B cell (primary cell): ENCODE measurements around the gene TCF21. TPM values are rescaled to one million over a fixed set of nuclear protein-coding genes. Genes with fewer than 3 reads are reported as not detected.

Source experiments
- ATAC-seq: fragments of 200-7000 bp; cut with Tn5 transposase; one replicate; pipeline ENCODE4 v1.10.0; 2021; ENCODE audit warnings: low read depth, mild to moderate bottlenecking, moderate number of reproducible peaks, moderate library complexity
- CTCF ChIA-PET: fragments of 350-600 bp; sonication (Branson Sonifier 250); formaldehyde crosslinking; loops from one replicate; lab custom pipeline; 2021; ENCODE audit warnings: antibody characterized with exemption, inconsistent platforms; lab: Charles Lee
- POLR2A ChIA-PET: fragments of 350-600 bp; sonication (Branson Sonifier 250); formaldehyde crosslinking; loops from one replicate; lab custom pipeline; 2021; ENCODE audit warnings: antibody characterized with exemption; lab: Charles Lee
- DNase-seq: peaks from one replicate; pipeline ENCODE4 v3.0.0; 2013
- H2AFZ ChIP-seq: 2 replicates; pipeline ENCODE4 v1.6.1; 2012; ENCODE audit warnings: mild to moderate bottlenecking, low read depth, low read length; ENCODE audit not compliant: insufficient read depth, poor library complexity, severe bottlenecking
- H3K27ac ChIP-seq, 2 donors: 1 replicate in 1 of 2; 2 replicates in 1 of 2; pipeline ENCODE4 v1.5.1; 2012 to 2013; ENCODE audit warnings: low read length in 2 of 2, mild to moderate bottlenecking in 2 of 2, moderate library complexity in 1 of 2
- H3K27me3 ChIP-seq, 4 experiments: fragments of 200-600 bp in 1 of 4; sonication (generic) in 1 of 4; replicated peaks in 1 of 4; 1 replicate in 2 of 4; 2 replicates in 2 of 4; pipeline versions ENCODE4 v1.6.1 to v1.7.0; 2013 to 2016; ENCODE audit warnings: low read length in 3 of 4, mild to moderate bottlenecking in 2 of 4, mixed read lengths in 1 of 4, moderate library complexity in 1 of 4; ENCODE audit not compliant: insufficient read depth in 4 of 4, control insufficient read depth in 3 of 4; ENCODE audit errors: control extremely low read depth in 1 of 4
- H3K36me3 ChIP-seq, 2 experiments: replicated peaks in 1 of 2; 1 replicate in 1 of 2; 2 replicates in 1 of 2; pipeline versions ENCODE4 v1.6.1 to v1.7.1; 2013; ENCODE audit warnings: low read length in 1 of 2; ENCODE audit not compliant: insufficient read depth in 2 of 2, control insufficient read depth in 1 of 2; ENCODE audit errors: control extremely low read depth in 1 of 2, extremely low read depth in 1 of 2
- H3K4me1 ChIP-seq, 2 donors: fragments of 200-600 bp in 1 of 2; sonication (generic) in 1 of 2; 1 replicate in 1 of 2; 2 replicates in 1 of 2; pipeline versions ENCODE4 v1.5.1 to v1.6.1; 2013 to 2017; ENCODE audit warnings: low read length in 2 of 2; ENCODE audit not compliant: control insufficient read depth in 2 of 2, insufficient read depth in 2 of 2
- H3K4me2 ChIP-seq: replicated peaks from 2 replicates; pipeline ENCODE3; 2012; ENCODE audit warnings: mild to moderate bottlenecking, low read depth, low read length; ENCODE audit not compliant: poor library complexity, severe bottlenecking
- H3K4me3 ChIP-seq, 5 experiments: fragments of 200-600 bp in 1 of 5; sonication (generic) in 1 of 5; 1 replicate in 3 of 5; 2 replicates in 2 of 5; pipeline versions ENCODE4 v1.5.1 to v1.7.0; 2011 to 2016; ENCODE audit warnings: low read length in 4 of 5, mild to moderate bottlenecking in 4 of 5, low read depth in 2 of 5, control low read depth in 1 of 5, moderate library complexity in 1 of 5; ENCODE audit not compliant: insufficient read depth in 1 of 5; ENCODE audit errors: control extremely low read depth in 1 of 5, extremely low read depth in 1 of 5
- H3K79me2 ChIP-seq: fragments of 200-600 bp; sonication (generic); one replicate; pipeline ENCODE4 v1.6.0; 2016; ENCODE audit warnings: low read length; ENCODE audit not compliant: control insufficient read depth, insufficient read depth
- H3K9ac ChIP-seq: fragments of 200-600 bp; sonication (generic); 2 replicates; pipeline ENCODE4 v1.6.1; 2017; ENCODE audit warnings: mild to moderate bottlenecking, low read length, moderate library complexity
- H3K9me3 ChIP-seq, 3 donors: one replicate each; pipeline versions ENCODE4 v1.6.1 to v1.7.1; 2013; ENCODE audit warnings: low read length in 2 of 3; ENCODE audit not compliant: control insufficient read depth in 2 of 3, insufficient read depth in 1 of 3; ENCODE audit errors: control extremely low read depth in 1 of 3
- H4K20me1 ChIP-seq: 2 replicates; pipeline ENCODE4 v1.6.0; 2012; ENCODE audit warnings: mild to moderate bottlenecking, low read length; ENCODE audit not compliant: insufficient read depth, control insufficient read depth, poor library complexity, severe bottlenecking
- H3K27ac Mint-ChIP-seq: one replicate; pipeline ENCODE4 v1.8.0; 2021; ENCODE audit warnings: mixed read lengths
- H3K27me3 Mint-ChIP-seq: one replicate; pipeline ENCODE4 v1.8.0; 2021; ENCODE audit warnings: mixed read lengths
- H3K4me1 Mint-ChIP-seq: one replicate; pipeline ENCODE4 v1.8.0; 2021; ENCODE audit warnings: mixed read lengths
- H3K4me3 Mint-ChIP-seq: one replicate; pipeline ENCODE4 v1.8.0; 2021; ENCODE audit warnings: mixed read lengths
- H3K9me3 Mint-ChIP-seq: one replicate; pipeline ENCODE4 v1.8.0; 2022; ENCODE audit warnings: mixed read lengths; ENCODE audit not compliant: insufficient read depth
- CTCF ChIP-seq: fragments of 200-600 bp; IDR thresholded peaks from one replicate; pipeline ENCODE4 v1.8.0; 2022; ENCODE audit warnings: antibody characterized with exemption, mild to moderate bottlenecking
- EZH2 ChIP-seq: IDR thresholded peaks from 2 replicates; pipeline ENCODE4 v1.6.1; 2012; ENCODE audit warnings: borderline replicate concordance, low read depth, mild to moderate bottlenecking, moderate library complexity, low read length; ENCODE audit not compliant: insufficient read depth, poor library complexity, severe bottlenecking
- WGBS: methylation state at CpG from one replicate; pipeline ENCODE4 v1.1.5; 2013; ENCODE audit warnings: missing lambda C conversion rate; ENCODE audit not compliant: insufficient coverage; 5-methylcytosine and 5-hydroxymethylcytosine counted together
- intact Hi-C: fragments of 100-400 bp; cut with micrococcal nuclease; formaldehyde crosslinking; loops from one replicate; pipeline ENCODE4 v1.10.0; 2022
- polyA plus RNA-seq: library from polyadenylated mRNA; depleted of rRNA; stranded (reverse); fragments of >200 nt; gene quantifications from 2 replicates; pipeline ENCODE4 v1.2.3, GENCODE V29; 2012
- total RNA-seq, 2 donors: library from RNA; stranded (reverse); fragments of 120-200 nt in 1 of 2; gene quantifications; 1 replicate in 1 of 2; 2 replicates in 1 of 2; pipeline versions ENCODE4 v1.2.3 to v1.2.4, GENCODE V29; 2013 to 2022

TCF21 gene
- total and polyA plus RNA-seq, 2 donors (not counting 1 experiment from before 2014, with no cell fraction given): not detected

- Histone ChIP-seq H3K9ac (no peak overlapping the region), H3K4me1 (peaks cover 0 to 4% of the 10 kb centered on the region in 2 donors), H3K79me2 (no peaks in the 10 kb centered on the region), H3K27ac (no peak overlapping the region), H3K36me3 (no peaks in the 10 kb centered on the region), H3K4me2 (no peak overlapping the region), H3K9me3 (peaks cover 0 to 7% (median 3%) of the 10 kb centered on the region in 3 donors), H3K4me3 (no peak overlapping the region), H4K20me1 (no peaks in the 10 kb centered on the region), H2AFZ (peak overlapping the region; percentile 14), H3K27me3 (peaks cover 0 to 26% (median 9%) of the 10 kb centered on the region in 4 experiments)
- intact Hi-C loops: no loop called here
- 0% methylated on average over 1 of the region's 16 CpGs for WGBS
- no peak overlapping the region for H3K27ac Mint-ChIP-seq
- no peak for TF ChIP-seq CTCF
- no peak for TF ChIP-seq EZH2
- peaks cover 57% of the 10 kb centered on the region for H3K27me3 Mint-ChIP-seq
- no peak for ATAC-seq
- H3K4me1 Mint-ChIP-seq: peaks cover 6% of the 10 kb centered on the region
- peak; percentile 5 for DNase-seq
- H3K9me3 Mint-ChIP-seq: peaks cover 7% of the 10 kb centered on the region
- no peak overlapping the region for H3K4me3 Mint-ChIP-seq
- POLR2A ChIA-PET: no interaction called here
- CTCF ChIA-PET: no interaction called here
These were observed 33.5 kb upstream of the TCF21 start for GRCh38 chr6:133855276-133855990.

GRCh38 chr6:133855991-133856370, 32.9 kb upstream of the TCF21 start:
- peaks cover 4% of the 10 kb centered on the region for H3K9me3 Mint-ChIP-seq
- no peak overlapping the region for H2AFZ ChIP-seq
- H3K27ac ChIP-seq: no peak overlapping the region
- DNase-seq (no peak), ATAC-seq (no peak)
- H3K79me2 ChIP-seq: no peaks in the 10 kb centered on the region
- peaks cover 0 to 4% of the 10 kb centered on the region in 2 donors for H3K4me1 ChIP-seq
- no peaks in the 10 kb centered on the region for H4K20me1 ChIP-seq
- no peak overlapping the region for H3K27ac Mint-ChIP-seq
- TF ChIP-seq CTCF (no peak), EZH2 (no peak)
- intact Hi-C loops: no loop called here
- no peak overlapping the region for H3K4me3 ChIP-seq
- H3K4me1 Mint-ChIP-seq: peaks cover 6% of the 10 kb centered on the region
- H3K4me3 Mint-ChIP-seq: no peak overlapping the region
- H3K4me2 ChIP-seq: no peak overlapping the region
- H3K36me3 ChIP-seq: no peaks in the 10 kb centered on the region
- ChIA-PET POLR2A (no interaction called here), CTCF (no interaction called here)
- H3K9me3 ChIP-seq: peaks cover 0 to 7% (median 3%) of the 10 kb centered on the region in 3 donors
- H3K27me3 ChIP-seq: peaks cover 0 to 26% (median 9%) of the 10 kb centered on the region in 4 experiments
- no peak overlapping the region for H3K9ac ChIP-seq
- no CpG with 5 or more reads among the region's 3 CpGs for WGBS
- peaks cover 58% of the 10 kb centered on the region for H3K27me3 Mint-ChIP-seq
